ENCODE data around the gene MAP7D1.
A peak's percentile ranks its signal among the peaks of the same experiment; 100 is the strongest.

MAP7D1 gene

DNA sequence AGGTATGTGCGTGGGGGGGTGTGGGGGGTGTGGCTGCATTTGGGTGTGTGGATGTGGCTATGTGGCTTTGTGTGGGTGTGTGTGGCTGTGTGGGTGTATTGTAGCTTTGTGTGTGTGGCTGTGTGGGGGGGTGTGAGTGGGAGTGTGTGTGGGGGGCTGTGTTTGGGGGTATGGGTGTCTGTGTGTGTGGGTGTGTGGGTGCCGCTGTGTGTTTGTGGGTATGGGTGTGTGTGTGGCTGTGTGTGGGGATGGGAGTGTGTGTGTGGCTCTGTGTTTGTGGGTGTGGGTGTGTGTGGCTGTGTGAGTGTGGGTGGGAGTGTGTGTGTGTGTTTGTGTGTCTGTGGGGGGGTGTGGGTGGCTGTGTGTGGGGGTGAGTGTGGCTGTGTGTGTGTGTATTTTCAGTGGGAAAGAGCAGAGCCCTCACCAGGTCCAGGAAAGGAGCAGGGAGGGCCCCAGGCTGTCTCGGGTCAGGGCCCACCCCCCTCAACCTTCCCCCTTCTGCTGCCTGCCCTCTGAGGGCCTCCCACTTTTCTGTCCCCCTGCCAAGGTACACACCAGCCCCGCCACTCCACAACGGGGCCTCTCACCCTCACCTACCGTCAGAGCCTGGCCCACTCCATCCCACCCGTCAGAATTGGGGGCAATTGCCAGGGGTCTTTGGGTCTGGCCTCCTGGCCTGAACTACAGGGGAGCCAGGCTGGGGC, 29.0 kb upstream of the MAP7D1 start:
- no peak for DNase-seq (ENCODE audit: low read depth)

DNA sequence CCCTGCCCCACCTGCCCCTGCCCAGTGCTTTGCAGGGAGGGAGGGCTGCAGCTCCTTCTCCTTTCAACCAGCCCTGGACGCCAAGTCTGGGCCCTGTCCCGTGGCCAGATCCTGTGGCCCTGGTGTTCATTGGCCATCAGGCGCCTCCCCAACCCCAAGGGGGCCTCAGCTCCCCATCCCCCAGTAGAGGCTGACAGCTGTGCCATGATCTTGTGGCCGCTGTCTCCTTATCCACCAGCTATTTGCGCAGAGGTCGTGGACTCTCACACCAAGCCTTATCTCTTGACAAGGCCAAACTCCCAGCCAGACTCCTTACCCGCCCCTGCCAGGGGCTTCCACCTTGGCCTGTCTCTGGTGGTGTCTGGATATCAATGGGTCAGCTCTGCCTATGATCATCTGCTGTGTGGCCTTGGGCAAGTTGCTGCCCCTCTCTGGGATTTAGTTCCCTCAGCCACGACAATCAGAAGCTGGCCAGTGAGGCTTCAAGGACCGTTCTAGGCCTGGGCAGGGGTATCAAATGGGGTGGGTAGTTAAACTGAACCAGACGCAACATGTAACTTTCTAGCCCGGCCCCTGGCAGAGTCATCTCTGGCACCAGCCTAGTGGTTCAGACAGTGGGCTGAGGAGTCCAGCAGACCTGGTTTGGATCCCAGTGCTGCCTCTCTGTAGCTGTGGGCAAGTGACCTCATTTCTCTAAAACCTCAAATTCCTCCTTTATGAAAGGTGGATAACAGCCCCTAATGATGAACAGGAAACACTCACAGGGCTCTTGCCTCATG, 27.6 kb upstream of the MAP7D1 start:
- DNase-seq (ENCODE audit: low read depth), result no peak

DNA sequence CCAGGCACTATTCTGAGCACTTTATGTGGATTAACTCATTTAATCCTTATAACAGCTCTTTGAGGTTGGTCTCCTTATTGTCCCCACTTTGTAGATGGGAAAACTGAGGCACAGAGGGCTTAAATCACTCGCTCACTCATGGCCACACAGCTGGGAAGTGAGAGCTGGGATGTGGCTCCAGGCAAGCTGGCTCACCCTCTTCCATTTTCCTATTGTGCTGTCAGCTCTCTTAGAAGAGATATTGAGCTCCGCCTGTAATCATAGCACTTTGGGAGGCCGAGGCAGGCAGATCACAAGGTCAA, 27.1 kb upstream of the MAP7D1 start:
- no peak for DNase-seq (ENCODE audit: low read depth)

DNA sequence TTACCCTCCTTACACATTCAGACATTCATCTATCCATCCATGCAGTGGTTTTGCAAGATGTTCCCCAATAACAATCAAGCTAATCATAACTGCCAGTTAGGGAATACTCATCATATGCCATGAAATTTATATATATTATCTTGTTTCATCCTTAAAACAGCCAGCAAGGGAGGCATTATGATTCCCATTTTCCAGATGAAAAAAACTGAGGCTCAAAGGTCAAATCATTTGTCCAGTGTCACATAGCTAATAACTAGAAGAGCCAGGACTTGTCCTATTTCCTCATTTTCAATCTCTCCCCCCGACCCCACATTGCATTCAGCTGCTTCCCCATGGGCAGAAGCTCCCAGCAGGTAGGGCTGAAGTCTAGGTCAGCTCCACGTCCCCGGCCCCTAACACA, 23.9 kb upstream of the MAP7D1 start:
- DNase-seq (ENCODE audit: low read depth), result no peak

DNA sequence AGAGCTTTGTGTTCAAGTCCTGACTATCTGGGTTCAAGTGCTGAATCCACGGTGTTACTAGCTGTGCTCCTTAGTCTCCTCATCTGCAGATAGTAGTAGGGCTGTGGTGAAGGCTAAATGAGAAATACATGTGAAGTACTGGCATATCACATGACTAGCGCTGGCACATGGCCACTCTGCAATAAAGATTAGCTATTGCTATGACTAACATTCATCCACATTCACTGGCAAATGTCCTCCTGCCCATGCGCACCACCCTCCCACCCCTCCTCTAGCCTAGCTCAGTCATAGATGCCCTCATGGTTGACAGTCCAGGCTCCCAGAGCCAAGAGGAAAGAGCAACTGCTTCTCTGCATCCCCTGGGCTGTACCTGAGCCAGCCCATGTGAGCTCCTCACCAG, 22.5 kb upstream of the MAP7D1 start:
- no peak for DNase-seq (ENCODE audit: low read depth)

DNA sequence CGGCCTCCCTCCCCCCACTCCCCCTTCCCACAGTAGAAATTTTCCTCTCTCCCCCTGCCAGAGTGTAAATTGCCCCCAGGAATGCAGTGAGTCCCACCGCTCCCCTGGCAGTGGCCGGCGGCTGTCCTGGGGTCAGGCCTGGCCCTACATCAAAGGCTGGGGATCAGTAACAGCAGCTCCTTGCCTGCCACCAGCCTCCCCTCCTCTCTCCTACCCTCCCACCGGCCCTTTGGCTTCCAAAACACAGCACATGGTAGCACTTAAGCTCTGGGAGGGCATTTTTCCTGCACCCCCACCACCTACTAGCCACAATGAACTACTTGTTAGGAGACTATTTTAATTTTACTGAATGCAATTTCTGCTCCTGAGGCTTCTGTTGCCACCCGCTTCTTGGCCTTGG, 21.9 kb upstream of the MAP7D1 start:
- no peak for DNase-seq (ENCODE audit: low read depth)

DNA sequence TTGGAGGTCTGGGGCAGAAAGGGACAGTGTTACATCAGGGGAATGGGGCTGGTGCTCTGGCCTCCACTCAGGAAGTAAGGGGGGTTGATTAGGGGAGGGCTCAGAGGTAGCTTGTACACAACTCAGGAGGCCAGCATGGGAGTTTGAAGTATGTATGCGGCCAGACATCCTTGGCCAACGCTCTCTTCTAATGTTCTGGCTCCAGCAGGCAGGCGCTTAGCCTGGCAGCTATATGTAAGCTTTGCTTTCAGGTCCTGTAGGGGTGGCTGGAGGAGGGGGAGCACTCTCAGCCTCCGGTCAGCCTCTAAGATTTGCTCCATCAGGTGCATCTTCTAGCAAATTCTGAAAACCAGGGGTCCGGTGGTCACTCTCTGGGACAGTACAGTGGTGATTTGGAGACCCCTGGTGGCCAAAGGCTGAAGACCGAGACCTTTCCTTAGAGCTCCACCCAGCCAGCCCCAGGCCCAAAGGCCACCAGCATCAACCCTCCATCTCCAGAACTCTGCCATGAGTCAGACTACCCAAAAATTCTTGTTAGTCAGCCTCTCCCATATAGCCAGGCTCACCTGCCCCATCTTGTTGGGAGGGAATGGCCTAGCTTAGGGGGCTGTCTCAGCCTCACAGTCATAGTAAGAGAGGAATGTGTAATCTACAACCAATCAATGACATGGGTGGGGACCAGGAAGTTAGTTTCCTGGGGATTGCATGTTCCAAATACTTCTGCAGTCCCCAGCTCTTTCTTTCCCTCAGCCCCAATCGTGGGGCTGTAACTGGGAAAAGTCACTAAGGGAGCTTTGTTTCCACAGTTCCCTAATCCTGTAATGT, 21.2 kb upstream of the MAP7D1 start:
- DNase-seq (ENCODE audit: low read depth), result no peak

DNA sequence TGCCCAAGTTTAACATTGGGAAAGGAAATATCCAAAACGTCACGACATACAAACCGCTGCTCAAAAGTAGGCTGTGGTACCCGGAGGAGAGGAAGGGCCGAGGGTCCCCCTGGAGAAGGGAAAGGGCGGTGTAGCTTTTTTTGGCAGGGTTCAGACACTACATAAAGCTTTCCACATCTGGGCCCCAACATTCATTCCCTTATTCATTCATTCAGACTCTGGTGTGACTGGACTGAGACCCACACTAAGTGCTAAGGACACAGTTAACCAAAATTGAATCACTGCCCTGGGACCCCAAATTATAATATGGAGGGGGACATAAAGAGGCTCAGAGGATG, 20.7 kb upstream of the MAP7D1 start:
- no peak for DNase-seq (ENCODE audit: low read depth)

DNA sequence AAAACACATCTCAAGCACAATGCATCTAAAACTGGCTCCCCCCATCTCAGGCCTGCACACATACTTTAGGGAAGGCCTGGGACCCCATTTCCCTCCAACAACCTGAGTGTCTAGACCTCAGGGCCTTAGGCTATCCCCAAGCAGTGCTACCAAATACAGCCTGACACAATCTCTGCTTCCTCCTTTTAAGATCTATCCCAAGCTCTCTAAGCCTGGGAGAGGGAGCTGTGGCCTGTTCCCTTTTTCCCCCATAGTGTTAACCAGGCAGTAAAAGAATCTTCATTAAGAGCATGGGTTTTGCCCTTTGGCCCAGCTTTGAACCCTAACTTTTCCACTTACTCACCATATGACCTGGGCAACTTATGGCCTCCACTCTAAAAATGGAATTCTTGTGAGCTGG, 20.2 kb upstream of the MAP7D1 start:
- DNase-seq (ENCODE audit: low read depth), result no peak

DNA sequence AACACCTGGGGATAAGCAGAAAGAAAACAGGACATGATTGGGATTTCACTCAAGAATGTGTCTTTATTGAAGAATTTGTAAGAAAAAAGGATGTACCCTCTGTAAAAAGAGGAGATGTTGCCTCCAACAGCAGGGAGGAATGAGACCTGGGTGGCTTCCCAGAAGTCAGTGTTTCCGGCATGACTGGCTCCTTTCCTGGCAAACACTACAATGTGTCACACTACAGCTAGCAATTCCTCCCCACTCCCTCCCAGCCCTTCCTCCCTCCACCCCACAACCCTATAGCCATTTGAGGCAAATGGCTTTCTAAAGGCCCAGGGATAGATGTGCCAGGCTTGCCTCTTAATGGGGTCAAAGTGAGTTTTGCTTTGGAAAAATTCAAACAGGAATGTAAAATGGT, 19.4 kb upstream of the MAP7D1 start:
- no peak for DNase-seq (ENCODE audit: low read depth)

DNA sequence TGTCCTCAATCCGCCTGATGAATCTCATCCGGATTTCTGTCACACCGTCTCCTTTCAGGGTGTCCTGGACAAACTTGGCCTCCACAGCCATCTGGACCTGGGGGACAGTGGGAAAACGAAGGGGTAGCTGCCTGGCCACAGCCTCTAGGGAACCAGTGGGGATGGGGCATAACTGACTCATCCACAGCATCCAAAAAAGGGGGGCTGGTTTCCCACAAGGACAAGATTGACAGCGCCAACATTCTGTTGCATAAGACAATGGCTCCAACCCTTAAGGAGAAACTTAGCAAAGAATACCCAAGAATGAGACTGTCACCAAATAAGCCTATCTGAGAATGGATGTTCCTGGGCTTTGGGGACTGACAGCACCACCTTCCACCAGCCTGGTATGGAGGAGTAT, 18.7 kb upstream of the MAP7D1 start:
- no peak for DNase-seq (ENCODE audit: low read depth)

DNA sequence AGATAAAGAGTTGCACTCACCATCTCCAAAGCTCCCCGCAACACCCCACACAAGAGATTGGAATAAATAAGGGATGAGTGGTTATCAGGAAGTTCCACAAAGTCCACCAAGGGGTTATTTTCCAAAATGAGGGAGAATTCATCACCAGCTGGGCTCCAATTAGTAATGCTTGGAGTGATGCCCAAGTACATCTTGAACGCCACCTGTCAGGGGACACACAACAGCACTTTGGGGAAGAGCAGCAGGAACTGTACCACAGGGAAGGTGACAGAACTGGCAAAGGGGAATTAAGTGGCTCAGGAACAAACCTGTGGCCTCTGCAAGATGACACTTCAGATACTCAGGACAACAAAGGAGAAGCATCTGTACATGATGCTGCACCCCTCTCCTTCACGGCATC, 18.2 kb upstream of the MAP7D1 start:
- DNase-seq (ENCODE audit: low read depth), result no peak

DNA sequence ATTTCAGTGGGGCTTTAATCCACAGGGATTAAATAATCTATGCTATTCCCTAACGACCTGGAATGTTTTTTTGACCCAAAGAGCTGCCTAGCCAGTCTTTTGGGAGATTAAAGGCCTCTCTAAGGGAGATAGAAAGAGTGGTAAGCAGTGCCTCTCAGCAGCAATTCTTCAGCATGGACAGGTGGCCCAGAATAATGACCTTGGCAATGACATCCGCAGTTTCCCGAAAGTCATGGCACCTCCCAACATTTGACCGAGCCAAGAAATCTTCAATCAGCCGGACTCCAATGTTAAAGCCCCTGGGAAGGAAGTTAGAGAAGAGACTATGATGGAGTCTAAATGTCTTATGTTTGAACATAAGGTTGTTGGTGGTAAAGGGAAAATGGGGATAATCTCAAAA, 16.4 kb upstream of the MAP7D1 start:
- no peak for DNase-seq (ENCODE audit: low read depth)

DNA sequence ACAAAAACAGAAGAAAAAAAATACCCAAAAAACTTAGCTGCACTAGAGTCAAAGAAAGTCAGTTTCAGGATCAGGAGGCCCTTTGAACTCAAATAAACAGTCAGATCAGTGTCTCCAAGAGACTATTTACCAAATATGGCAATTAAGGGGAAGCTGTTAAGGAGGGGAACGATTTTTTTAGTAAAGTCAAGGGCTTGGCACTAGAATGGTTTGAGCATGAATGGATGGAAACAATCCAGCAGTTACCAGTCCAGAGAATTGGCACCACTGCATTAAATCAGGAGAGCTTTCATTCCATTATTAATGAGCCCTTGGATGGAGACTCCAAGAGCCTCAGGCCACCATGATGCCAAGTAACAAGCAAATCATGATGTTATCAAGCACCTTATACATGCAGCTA, 13.8 kb upstream of the MAP7D1 start:
- no peak for DNase-seq (ENCODE audit: low read depth)

DNA sequence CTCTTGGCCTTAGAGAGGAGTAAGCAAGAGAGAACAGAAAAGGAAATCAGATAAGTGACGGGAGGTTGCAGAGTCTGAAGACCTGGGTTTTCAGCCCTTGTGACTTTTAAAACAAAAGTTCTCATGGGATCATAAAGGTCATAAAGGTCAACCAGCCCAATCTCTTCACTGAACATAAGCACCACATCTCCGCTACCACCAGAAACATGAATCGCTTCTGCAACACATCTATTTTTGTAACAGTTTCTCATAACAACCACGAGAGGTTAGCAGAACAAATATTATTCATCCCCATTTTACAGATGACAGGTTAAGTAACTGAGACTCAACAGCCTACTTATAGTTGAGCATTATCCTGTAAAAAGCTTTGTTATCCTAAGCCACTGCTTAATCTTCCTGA, 12.5 kb upstream of the MAP7D1 start:
- DNase-seq (ENCODE audit: low read depth), result no peak

DNA sequence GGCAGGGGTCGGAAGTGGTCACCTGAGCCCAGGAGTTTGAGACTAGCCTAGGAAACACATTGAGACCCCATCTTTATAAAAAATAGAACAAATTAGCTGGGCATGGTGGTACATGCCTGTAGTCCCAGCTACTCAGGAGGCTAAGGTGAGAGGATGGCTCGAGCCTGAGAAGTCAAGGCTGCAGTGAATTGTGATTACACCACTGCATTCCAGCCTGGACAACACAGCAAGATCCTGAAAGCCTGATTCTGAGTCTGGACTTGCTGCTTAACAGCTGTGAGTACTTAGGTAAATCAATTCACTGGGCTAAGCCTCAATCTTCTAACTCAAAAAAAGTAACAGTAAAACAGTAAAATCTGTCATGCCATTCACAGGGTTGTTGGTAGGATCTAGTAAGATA, 11.5 kb upstream of the MAP7D1 start:
- no peak for DNase-seq (ENCODE audit: low read depth)

DNA sequence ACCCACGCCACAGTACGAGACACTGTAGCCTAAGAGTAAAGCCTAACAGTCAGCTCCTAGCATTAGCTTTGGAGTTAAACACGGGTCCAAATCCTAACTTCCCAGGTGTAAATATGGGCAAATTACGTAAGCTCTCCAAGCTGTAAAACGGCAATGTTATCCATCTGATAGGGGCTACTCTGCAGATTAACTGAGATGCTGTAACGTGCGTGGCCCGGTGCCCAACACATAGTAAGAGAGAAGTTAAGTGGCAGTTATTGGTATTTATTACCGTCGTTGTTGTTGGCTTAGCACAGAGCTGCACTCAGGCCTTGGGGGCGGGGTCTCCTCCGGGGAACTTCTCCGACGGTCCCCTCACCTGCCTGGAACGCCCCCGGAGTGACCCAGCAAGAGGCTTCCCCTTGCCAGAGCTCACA, 7.1 kb upstream of the MAP7D1 start:
- no peak for DNase-seq (ENCODE audit: low read depth)

DNA sequence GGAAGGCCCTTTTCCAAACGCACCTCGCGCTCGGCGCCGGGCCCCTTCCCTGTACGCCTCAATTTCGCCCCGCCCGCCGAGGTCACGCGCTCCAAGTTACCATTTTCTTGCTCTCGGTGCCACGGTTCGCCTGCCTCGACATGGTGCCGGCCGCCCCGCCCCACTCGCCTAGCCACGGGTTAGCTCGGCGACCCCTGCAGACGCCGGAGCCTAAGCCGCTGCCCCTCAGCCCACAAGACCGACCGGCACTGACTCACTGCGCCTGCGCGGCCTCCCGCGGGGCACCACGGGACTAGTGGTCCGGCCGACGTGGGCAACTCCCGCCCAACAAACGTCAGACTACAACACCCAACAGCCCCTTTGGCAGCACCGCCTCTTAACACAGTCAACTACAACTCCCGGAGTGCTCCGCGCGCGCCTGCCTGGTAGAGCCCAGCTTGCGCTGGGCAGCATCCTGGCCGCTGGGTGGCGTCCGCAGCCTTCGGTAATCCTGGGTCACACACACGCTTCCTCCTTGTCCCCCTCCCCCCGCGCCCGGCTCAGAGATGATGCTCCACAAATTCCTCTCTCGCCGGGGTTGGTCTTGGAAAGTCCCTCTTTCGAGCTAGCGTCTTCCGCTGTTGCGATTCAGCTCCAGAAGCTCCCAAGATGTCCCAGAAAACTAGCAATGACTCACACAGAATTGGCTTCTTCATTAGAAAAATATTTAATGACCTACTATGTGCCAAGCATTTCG, 6.6 kb upstream of the MAP7D1 start, which contains the start of gene TRAPPC3:
Gene TRAPPC3, minus strand, starts transcription at position 250 of the 736 bp plus-strand sequence. Its CDS starts 108 bp downstream, at position 142.
- peak; percentile 95 for DNase-seq (ENCODE audit: low read depth)

DNA sequence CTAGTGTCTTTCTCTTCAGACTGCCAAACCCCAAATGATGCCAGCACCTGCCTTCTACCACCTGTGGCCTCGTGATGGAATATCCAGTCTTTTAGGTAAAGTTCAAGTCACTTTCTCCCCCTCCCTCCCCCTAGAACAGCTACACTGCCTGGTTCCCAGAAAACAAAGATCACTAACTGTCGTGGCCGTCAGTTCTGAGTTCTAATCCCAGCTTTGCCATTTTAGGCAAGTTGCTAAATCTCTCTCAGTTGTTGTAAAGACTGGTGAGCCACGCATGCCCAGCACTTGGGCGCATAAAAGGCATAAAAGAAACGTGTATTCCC, 6.0 kb upstream of the MAP7D1 start:
- no peak for DNase-seq (ENCODE audit: low read depth)

DNA sequence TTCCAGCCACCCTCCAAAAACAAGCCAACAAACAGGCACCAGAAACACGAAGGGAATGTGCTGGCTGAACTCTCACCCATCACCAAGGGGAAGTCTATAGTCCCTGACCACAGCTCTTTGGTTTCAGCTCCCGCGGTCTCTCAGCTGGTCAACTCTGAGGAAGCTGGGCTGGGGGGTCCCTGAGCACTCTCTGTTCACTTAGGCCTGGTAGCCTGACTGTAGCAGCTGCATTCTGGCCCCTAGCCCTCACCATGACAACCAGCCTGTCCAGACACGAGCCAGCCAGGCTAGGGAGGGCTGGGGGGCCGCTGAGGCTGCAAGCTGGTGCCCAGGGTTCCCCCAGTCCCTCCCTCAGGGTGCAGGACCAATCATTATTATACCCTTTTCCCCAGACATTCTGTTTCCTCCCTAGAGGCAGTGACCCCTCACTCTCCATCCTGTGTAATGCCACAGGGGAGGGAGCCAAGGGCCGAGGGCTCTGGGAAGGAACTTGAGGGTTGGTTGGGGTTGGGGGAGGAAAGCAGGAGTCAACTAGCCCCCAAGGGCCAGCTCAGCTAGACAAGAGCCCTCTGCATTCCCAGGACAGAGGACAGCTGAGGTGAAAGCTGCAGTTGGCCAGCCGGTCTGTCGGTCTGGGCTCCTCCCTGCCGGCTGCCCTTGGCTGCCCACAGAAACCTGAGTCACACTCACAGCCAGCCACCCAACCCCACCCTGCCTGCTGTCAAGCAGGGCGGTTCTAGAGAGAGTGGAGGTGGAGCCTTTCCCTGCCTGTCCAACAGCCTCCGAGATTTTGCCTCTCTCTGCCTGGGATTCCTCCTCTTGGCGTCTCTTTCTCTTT, 5.4 kb upstream of the MAP7D1 start:
- no peak for DNase-seq (ENCODE audit: low read depth)

DNA sequence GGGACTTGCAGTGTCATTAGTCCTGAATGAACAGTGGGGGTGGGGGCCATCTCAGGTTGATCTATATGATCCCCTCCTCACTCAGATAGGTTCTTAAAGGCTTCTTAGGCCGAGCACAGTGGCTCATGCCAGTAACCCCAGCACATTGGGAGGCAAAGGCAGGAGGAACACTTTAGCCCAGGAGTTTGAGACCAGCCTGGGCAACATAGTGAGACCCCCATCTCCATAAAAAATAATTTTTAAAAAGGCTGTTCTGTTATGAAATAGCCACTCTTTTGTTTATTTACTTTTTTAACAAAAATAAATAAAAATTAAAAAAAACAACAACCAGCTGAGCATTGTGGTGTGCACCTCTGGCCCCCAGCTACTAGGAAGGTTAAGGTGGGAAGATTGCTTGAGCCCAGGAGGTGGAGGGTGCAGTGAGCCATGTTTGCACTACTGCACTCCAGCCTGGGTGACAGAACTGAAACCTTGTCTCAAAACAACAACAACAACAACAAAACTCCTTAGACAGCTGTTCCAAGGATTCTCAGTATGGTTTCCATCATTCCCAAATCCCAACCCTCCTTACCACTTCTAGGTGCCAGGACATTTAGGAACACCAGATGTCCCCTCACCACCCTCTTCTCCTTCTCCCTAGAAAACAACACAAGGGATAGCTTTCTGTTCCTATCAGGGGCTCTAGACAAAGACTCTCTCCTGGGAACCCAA, 4.7 kb upstream of the MAP7D1 start:
- DNase-seq (ENCODE audit: low read depth), result no peak
